ENCODE results near the gene CENPB.

Gene CENPB

GRCh38 chr20:3749689-3750531, 36.6 kb downstream of the CENPB start:
- DNase-seq (ENCODE audit: low read depth in 3 of 3): peak in 1 of 3 donors; percentile 26

GRCh38 chr20:3749087-3749688, 37.4 kb downstream of the CENPB start:
- no peak for DNase-seq (ENCODE audit: low read depth in 3 of 3)

- no peak for DNase-seq (ENCODE audit: low read depth in 3 of 3)
These were observed 38.5 kb downstream of the CENPB start for GRCh38 chr20:3748073-3748472.

- DNase-seq (ENCODE audit: low read depth in 3 of 3): no peak
These were observed 39.1 kb downstream of the CENPB start for GRCh38 chr20:3747471-3747870.

GRCh38 chr20:3745686-3746173, 40.8 kb downstream of the CENPB start:
- DNase-seq (ENCODE audit: low read depth in 3 of 3): no peak

- DNase-seq (ENCODE audit: low read depth in 3 of 3): peak; percentile 60 to 75 (median 68)
These were observed 41.5 kb downstream of the CENPB start for GRCh38 chr20:3744806-3745685.

GRCh38 chr20:3744037-3744436, 42.5 kb downstream of the CENPB start:
- DNase-seq (ENCODE audit: low read depth in 3 of 3): no peak

GRCh38 chr20:3743251-3743650, 43.3 kb downstream of the CENPB start:
- DNase-seq (ENCODE audit: low read depth in 3 of 3): no peak

- DNase-seq (ENCODE audit: low read depth in 3 of 3): no peak
These were observed 44.6 kb downstream of the CENPB start for GRCh38 chr20:3741836-3742458.

- DNase-seq (ENCODE audit: low read depth in 3 of 3): no peak
These were observed 45.8 kb downstream of the CENPB start for GRCh38 chr20:3740615-3741301.

GRCh38 chr20:3739926-3740451, 46.6 kb downstream of the CENPB start:
- DNase-seq (ENCODE audit: low read depth in 3 of 3): no peak

- no peak for DNase-seq (ENCODE audit: low read depth in 3 of 3)
These were observed 47.2 kb downstream of the CENPB start for GRCh38 chr20:3739054-3739925.

GRCh38 chr20:3738111-3739053, 48.2 kb downstream of the CENPB start:
- no peak for DNase-seq (ENCODE audit: low read depth in 3 of 3)

GRCh38 chr20:3735768-3736167, 50.8 kb downstream of the CENPB start:
- DNase-seq (ENCODE audit: low read depth in 3 of 3): no peak

- DNase-seq (ENCODE audit: low read depth in 3 of 3): no peak
These were observed 52.3 kb downstream of the CENPB start for GRCh38 chr20:3734111-3734843.
